K562 (cell line): ENCODE results near the gene RPS19. TPM values are rescaled to one million over a fixed set of nuclear protein-coding genes. Genes with fewer than 3 reads are reported as not detected.
A peak's percentile ranks its signal among the peaks of the same experiment; 100 is the strongest.

ENCODE experiments used
- ATAC-seq: fragments of 200-7000 bp; cut with Tn5 transposase; 3 replicates; pipeline ENCODE4 v1.9.1; 2020; ENCODE audit warnings: moderate library complexity
- BruUV-seq: library from RNA; stranded (reverse); fragments of 400-500 nt; replicated peaks from 2 replicates; lab custom pipeline; 2021; lab: Mats Ljungman, UMichigan
- CTCF ChIA-PET: fragments of 300-600 bp; formaldehyde crosslinking; extraction: SDS; loops from one replicate; lab custom pipeline; 2021; ENCODE audit warnings: low intra/inter-chr PET ratio; lab: Yijun Ruan, JAX
- POLR2A ChIA-PET: fragments of 300-600, 350-650 bp; sonication (Branson Sonifier 250); formaldehyde crosslinking; extraction: SDS; loops from one replicate; lab custom pipeline; 2021; ENCODE audit warnings: antibody characterized with exemption, inconsistent platforms; lab: Yijun Ruan, JAX
- DNase-seq, 4 experiments: peaks; one replicate each; pipeline versions ENCODE4 v3.0.0 to v3.0.0-alpha.2; 2011 to 2018; ENCODE audit warnings: low spot score in 3 of 4, mixed read lengths in 3 of 4; ENCODE audit errors: extremely low read depth in 1 of 4
- FAIRE-seq: peaks from 2 replicates; lab custom pipeline; 2011; peaks lifted over from hg19 to GRCh38; lab: Jason Lieb, UNC
- H2AFZ ChIP-seq: 2 replicates; pipeline ENCODE4 v1.6.0; 2011; ENCODE audit warnings: low read depth, low read length, control low read depth, inconsistent platforms
- H3K27ac ChIP-seq: fragments of 200-600 bp; 3 replicates; pipeline ENCODE4 v1.8.0; 2011; ENCODE audit warnings: low read depth, mild to moderate bottlenecking, control low read depth, inconsistent platforms, low read length, moderate library complexity, mixed read lengths; ENCODE audit errors: extremely low read depth
- H3K27me3 ChIP-seq, 2 experiments: fragments of 300-600 bp in 1 of 2; 2 replicates in 1 of 2; 3 replicates in 1 of 2; pipeline versions ENCODE4 v1.6.0 to v1.8.0; 2011; ENCODE audit warnings: inconsistent platforms in 2 of 2, low read length in 2 of 2, mild to moderate bottlenecking in 1 of 2, mixed read lengths in 1 of 2, moderate library complexity in 1 of 2; ENCODE audit not compliant: control insufficient read depth in 2 of 2, insufficient read depth in 2 of 2
- H3K36me3 ChIP-seq: fragments of 300-600 bp; 3 replicates; pipeline ENCODE4 v1.8.0; 2011; ENCODE audit warnings: mild to moderate bottlenecking, low read length, inconsistent platforms; ENCODE audit not compliant: control insufficient read depth, insufficient read depth
- H3K4me1 ChIP-seq, 2 experiments: fragments of 200-600 bp in 1 of 2; replicated peaks in 1 of 2; 2 replicates in 1 of 2; 3 replicates in 1 of 2; pipeline versions ENCODE4 v1.5.1 to v1.8.0; 2011; ENCODE audit warnings: inconsistent platforms in 2 of 2, low read length in 2 of 2, mild to moderate bottlenecking in 1 of 2, mixed read lengths in 1 of 2, moderate library complexity in 1 of 2; ENCODE audit not compliant: control insufficient read depth in 2 of 2, insufficient read depth in 2 of 2
- H3K4me2 ChIP-seq: 2 replicates; pipeline ENCODE4 v1.6.1; 2011; ENCODE audit warnings: low read length, control low read depth, inconsistent platforms, mixed read lengths; ENCODE audit not compliant: insufficient read depth
- H3K4me3 ChIP-seq: fragments of 200-600 bp; sonication (generic), shearing (Covaris generic); 2 replicates; pipeline ENCODE4 v1.5.1; 2016; ENCODE audit warnings: control low read depth, inconsistent platforms
- H3K79me2 ChIP-seq: fragments of 200-600 bp; 3 replicates; pipeline ENCODE4 v1.8.0; 2011; ENCODE audit warnings: low read length, inconsistent platforms; ENCODE audit not compliant: control insufficient read depth, insufficient read depth
- H3K9ac ChIP-seq, 2 experiments: 2 replicates each; pipeline versions ENCODE4 v1.6.0 to v1.6.1; 2011; ENCODE audit warnings: low read depth in 2 of 2, low read length in 2 of 2, control low read depth in 1 of 2, inconsistent platforms in 1 of 2, mild to moderate bottlenecking in 1 of 2, mixed read lengths in 1 of 2; ENCODE audit not compliant: insufficient read depth in 1 of 2
- H3K9me1 ChIP-seq: one replicate; pipeline ENCODE4 v1.6.0; 2011; ENCODE audit warnings: inconsistent platforms, mild to moderate bottlenecking, low read length, moderate library complexity; ENCODE audit not compliant: control insufficient read depth, insufficient read depth
- H3K9me3 ChIP-seq: replicated peaks from 2 replicates; pipeline ENCODE4 v1.5.1; 2011; ENCODE audit warnings: low read depth, low read length, inconsistent platforms; ENCODE audit not compliant: control insufficient read depth, insufficient read depth
- H4K20me1 ChIP-seq: replicated peaks from 2 replicates; pipeline ENCODE4 v1.6.1; 2011; ENCODE audit warnings: low read length, inconsistent platforms, mixed read lengths; ENCODE audit not compliant: control insufficient read depth, insufficient read depth
- EP400 ChIP-seq: fragments of 450-650 bp; IDR thresholded peaks from 2 replicates; pipeline ENCODE4 v1.6.1; 2017; ENCODE audit warnings: antibody characterized with exemption, mild to moderate bottlenecking, moderate library complexity
- FOS ChIP-seq: IDR thresholded peaks from 3 replicates; pipeline ENCODE4 v1.6.1; 2011; ENCODE audit not compliant: insufficient read length; ENCODE audit errors: extremely low read depth
- MAFG ChIP-seq: fragments of 450-650 bp; conservative IDR thresholded peaks from 2 replicates; pipeline ENCODE4 v1.6.1; 2016; ENCODE audit warnings: missing genetic modification characterization, missing compliant biosample characterization
- MAZ ChIP-seq, 2 experiments: fragments of 450-650 bp in 1 of 2; sonication (generic) in 1 of 2; formaldehyde crosslinking; IDR thresholded peaks in 1 of 2; conservative IDR thresholded peaks in 1 of 2; 2 replicates each; pipeline versions ENCODE4 v1.4.0 to v1.5.0; 2020; ENCODE audit warnings: mild to moderate bottlenecking in 1 of 2, missing genetic modification reagents in 1 of 2
- PML ChIP-seq: IDR thresholded peaks from 2 replicates; pipeline ENCODE4 v1.6.1; 2012; ENCODE audit warnings: low read length, inconsistent platforms
- SFPQ ChIP-seq: fragments of 200-400 bp; formaldehyde crosslinking; IDR thresholded peaks from 2 replicates; pipeline ENCODE4 v1.6.1; 2017; ENCODE audit warnings: mild to moderate bottlenecking, low read depth, low read length, moderate library complexity
- TSC22D4 ChIP-seq: fragments of 450-650 bp; IDR thresholded peaks from 2 replicates; pipeline ENCODE4 v1.6.1; 2016; ENCODE audit warnings: missing genetic modification characterization, missing biosample characterization, control low read depth
- WHSC1 ChIP-seq: IDR thresholded peaks from one replicate; pipeline ENCODE4 v1.6.1; 2012; ENCODE audit warnings: low read length, control low read depth, inconsistent platforms
- ZC3H11A ChIP-seq: IDR thresholded peaks from 2 replicates; pipeline ENCODE4 v1.6.1; 2012; ENCODE audit warnings: low read depth, low read length, improper control_type of control experiment
- ZNF431 ChIP-seq: sonication (generic); formaldehyde crosslinking; IDR thresholded peaks from 2 replicates; pipeline ENCODE4 v1.8.0; 2022; ENCODE audit warnings: mild to moderate bottlenecking, missing genetic modification reagents
- ZNF717 ChIP-seq: fragments of 250-450 bp; sonication (Bioruptor Pico); IDR thresholded peaks from 2 replicates; pipeline ENCODE4 v1.5.0; 2021
- WGBS: fragments of 100-300 bp; shearing (Covaris generic); methylation state at CpG from one replicate; pipeline ENCODE4 v1.1.6; 2016; ENCODE audit warnings: low coverage, mixed read lengths; ENCODE audit not compliant: insufficient coverage; ENCODE audit errors: missing lambda C conversion rate; 5-methylcytosine and 5-hydroxymethylcytosine counted together
- in situ Hi-C: fragments of 300-500 bp; cut with MboI; formaldehyde crosslinking; loops from 4 replicates; pipeline ENCODE4 v1.15.0; 2018; ENCODE audit warnings: inconsistent platforms, mixed read lengths
- intact Hi-C: fragments of 100-400 bp; cut with micrococcal nuclease; formaldehyde crosslinking; loops from 2 replicates; pipeline ENCODE4 v1.14.2; 2022
- polyA plus RNA-seq, 8 experiments: library from polyadenylated mRNA; depleted of rRNA in 4 of 8; stranded (reverse) in 5 of 8; unstranded in 3 of 8; fragments of >200 nt; fragmentation: Nextera tagmentation in 2 of 8; fragmentation: Illumina TruSeq in 1 of 8; extraction: Ambion mirVana in 2 of 8; extraction: Trizol in 1 of 8; gene quantifications; 2 replicates each; pipeline versions ENCODE4 v1.2.1 to v1.2.3, GENCODE V29; 2011 to 2014; ENCODE audit warnings: inconsistent platforms in 1 of 8, missing spikeins in 1 of 8
- total RNA-seq, 7 experiments: library from RNA; depleted of rRNA in 6 of 7; stranded (reverse); fragments of >200 nt in 6 of 7; fragmentation: Illumina TruSeq in 2 of 7; extraction: Trizol in 2 of 7; gene quantifications; 2 replicates each; pipeline versions ENCODE4 v1.2.1 to v1.2.3, GENCODE V29; 2011 to 2021; ENCODE audit warnings: low replicate concordance in 1 of 7
- TF ChIP-seq, protein P1 (sequence below): fragments of 250-450 bp; sonication (Bioruptor Pico); IDR thresholded peaks from 2 replicates; pipeline ENCODE4 v1.4.0; 2020; ENCODE audit warnings: mild to moderate bottlenecking
- TF ChIP-seq, protein P2 (sequence below), 2 experiments: fragments of 450-650 bp in 1 of 2; sonication (generic) in 1 of 2; formaldehyde crosslinking; conservative IDR thresholded peaks; 2 replicates each; pipeline versions ENCODE4 v1.4.0 to v1.8.1; 2020 to 2022; ENCODE audit warnings: mild to moderate bottlenecking in 1 of 2, missing genetic modification reagents in 1 of 2

The RPS19 gene
- total and polyA plus RNA-seq, 9 of the 15 experiments (the other 6 are each of a cell fraction or from before 2014, with no cell fraction given) = 1,964 to 3,408 (median 2,747) TPM

DNA sequence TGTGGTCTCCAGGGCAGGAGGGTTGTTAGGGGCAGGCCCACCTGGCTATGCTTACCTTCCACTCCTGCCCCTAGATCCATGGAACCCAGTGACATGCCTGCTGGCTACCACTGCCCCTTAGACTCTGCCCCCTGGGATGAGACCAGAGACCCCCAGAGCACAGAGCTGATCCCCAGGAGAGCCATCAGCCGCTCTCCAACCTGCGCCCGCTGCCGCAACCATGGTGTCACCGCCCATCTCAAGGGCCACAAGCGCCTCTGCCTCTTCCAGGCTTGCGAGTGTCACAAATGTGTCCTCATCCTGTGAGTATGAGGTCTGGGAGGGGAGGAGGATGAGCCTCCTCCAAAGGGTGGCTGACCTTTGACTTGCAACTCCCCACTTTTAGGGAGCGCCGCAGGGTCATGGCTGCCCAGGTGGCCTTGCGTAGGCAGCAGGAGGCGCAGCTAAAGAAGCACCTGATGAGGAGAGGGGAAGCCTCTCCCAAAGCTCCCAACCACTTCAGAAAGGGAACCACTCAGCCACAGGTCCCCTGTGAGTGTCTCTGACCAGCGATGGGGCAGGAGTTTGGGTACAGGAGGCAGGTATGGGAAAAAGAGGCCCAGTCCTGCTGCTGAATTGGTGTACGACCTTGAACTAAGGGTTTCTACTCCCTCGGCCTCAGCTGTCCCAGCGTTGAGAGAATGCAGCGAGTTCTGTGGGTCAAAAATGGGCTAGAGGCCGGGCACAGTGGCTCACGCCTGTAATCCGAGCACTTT is 12.5 kb upstream of the RPS19 start:
- POLR2A ChIA-PET = interaction anchor here (0.6 to 0.9 kb wide), 2 partner anchors 9 to 26 kb away, joined by 3 to 4 read pairs; no protein-coding TSS in a partner anchor
- FAIRE-seq = no peak
- in situ Hi-C loops = no loop called here

More for the DNA sequence above, 12.5 kb upstream of the RPS19 start:
- no peak overlapping the region for H3K4me2 ChIP-seq
- BruUV-seq = no TSS peak
- TF ChIP-seq, protein P1, sequence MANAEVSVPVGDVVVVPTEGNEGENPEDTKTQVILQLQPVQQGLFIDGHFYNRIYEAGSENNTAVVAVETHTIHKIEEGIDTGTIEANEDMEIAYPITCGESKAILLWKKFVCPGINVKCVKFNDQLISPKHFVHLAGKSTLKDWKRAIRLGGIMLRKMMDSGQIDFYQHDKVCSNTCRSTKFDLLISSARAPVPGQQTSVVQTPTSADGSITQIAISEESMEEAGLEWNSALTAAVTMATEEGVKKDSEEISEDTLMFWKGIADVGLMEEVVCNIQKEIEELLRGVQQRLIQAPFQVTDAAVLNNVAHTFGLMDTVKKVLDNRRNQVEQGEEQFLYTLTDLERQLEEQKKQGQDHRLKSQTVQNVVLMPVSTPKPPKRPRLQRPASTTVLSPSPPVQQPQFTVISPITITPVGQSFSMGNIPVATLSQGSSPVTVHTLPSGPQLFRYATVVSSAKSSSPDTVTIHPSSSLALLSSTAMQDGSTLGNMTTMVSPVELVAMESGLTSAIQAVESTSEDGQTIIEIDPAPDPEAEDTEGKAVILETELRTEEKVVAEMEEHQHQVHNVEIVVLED (CRISPR knock-in tag) = no peak
- TF ChIP-seq EP400 (no peak), MAZ (CRISPR knock-in tag; conservative IDR thresholded peaks at IDR 0.05 in 1 of 2, IDR thresholded peaks at IDR 0.05 in 1 of 2) (no peak), FOS (no peak), ZNF717 (CRISPR knock-in tag) (no peak), ZNF431 (CRISPR knock-in tag) (no peak), SFPQ (no peak), TSC22D4 (no peak), ZC3H11A (no peak), MAFG (no peak), PML (no peak), WHSC1 (no peak)
- TF ChIP-seq, protein P2, sequence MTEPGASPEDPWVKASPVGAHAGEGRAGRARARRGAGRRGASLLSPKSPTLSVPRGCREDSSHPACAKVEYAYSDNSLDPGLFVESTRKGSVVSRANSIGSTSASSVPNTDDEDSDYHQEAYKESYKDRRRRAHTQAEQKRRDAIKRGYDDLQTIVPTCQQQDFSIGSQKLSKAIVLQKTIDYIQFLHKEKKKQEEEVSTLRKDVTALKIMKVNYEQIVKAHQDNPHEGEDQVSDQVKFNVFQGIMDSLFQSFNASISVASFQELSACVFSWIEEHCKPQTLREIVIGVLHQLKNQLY (CRISPR knock-in tag; conservative IDR thresholded peaks at IDR 0.05) = no peak
- no peak overlapping the region for H3K4me3 ChIP-seq
- peaks cover 13 to 24% of the 10 kb centered on the region in 2 experiments; a peak in 4 of 5 replicates for H3K4me1 ChIP-seq
- H3K9me1 ChIP-seq = no peaks in the 10 kb centered on the region
- H3K36me3 ChIP-seq = no peaks in the 10 kb centered on the region
- H3K79me2 ChIP-seq = no peaks in the 10 kb centered on the region
- ATAC-seq (no peak), DNase-seq (peak in 2 of 4 experiments; percentile 4 to 7)
- no peak overlapping the region for H3K9ac ChIP-seq
- CTCF ChIA-PET = no interaction called here
- peaks cover 6 to 14% of the 10 kb centered on the region in 2 experiments; a peak in 4 of 5 replicates for H3K27me3 ChIP-seq
- H3K9me3 ChIP-seq = peaks cover 2% of the 10 kb centered on the region; the same call in 1 of the 2 replicates
- no peak overlapping the region for H3K27ac ChIP-seq
- 49% methylated on average over 19 of the region's 19 CpGs for WGBS
- intact Hi-C loops = no loop called here
- H4K20me1 ChIP-seq = no peaks in the 10 kb centered on the region
- H2AFZ ChIP-seq = no peak overlapping the region
